HCT116 (cell line): ENCODE measurements around the gene MYO7A. TPM values are rescaled to one million over a fixed set of nuclear protein-coding genes. Genes with fewer than 3 reads are reported as not detected.

Experiments used
- ATAC-seq: fragments of 200-7000 bp; cut with Tn5 transposase; 2 replicates; pipeline ENCODE4 v1.9.1; 2020; ENCODE audit warnings: mild to moderate bottlenecking, moderate library complexity
- BruUV-seq: library from RNA; stranded (reverse); fragments of 400-500 nt; replicated peaks from 2 replicates; lab custom pipeline; 2021; lab: Mats Ljungman, UMichigan
- CTCF ChIA-PET: fragments of 300-600 bp; sonication (Branson Sonifier 250); formaldehyde crosslinking; loops from one replicate; lab custom pipeline; 2021; ENCODE audit warnings: antibody characterized with exemption; lab: Charles Lee
- POLR2A ChIA-PET: fragments of 300-600, 350-600 bp; sonication (Branson Sonifier 250); formaldehyde crosslinking; loops from one replicate; lab custom pipeline; 2021; ENCODE audit warnings: antibody characterized with exemption; lab: Charles Lee
- RAD21 ChIA-PET, 2 experiments: fragments of 300-600 bp; sonication (Branson Sonifier 250); formaldehyde crosslinking; loops; one replicate each; lab custom pipeline; 2023; ENCODE audit warnings: low total read pairs in 2 of 2; ENCODE audit not compliant: uncharacterized antibody in 2 of 2, unreplicated experiment in 2 of 2, low non-redundant PET in 1 of 2; lab: Charles Lee
- DNase-seq: peaks from one replicate; pipeline ENCODE4 v3.0.0-alpha.2; 2010; ENCODE audit warnings: low read depth, low spot score
- H2AFZ ChIP-seq: fragments of 200-600 bp; shearing (Covaris generic), sonication (generic); 2 replicates; pipeline ENCODE4 v1.6.1; 2017; ENCODE audit warnings: low read depth, mixed run types, mixed read lengths, antibody characterized with exemption, low read length; ENCODE audit not compliant: poor library complexity, severe bottlenecking
- H3K27ac ChIP-seq: 2 replicates; pipeline ENCODE4 v1.5.1; 2012; ENCODE audit warnings: low read depth, low read length
- H3K27me3 ChIP-seq: fragments of 200-600 bp; sonication (generic); 2 replicates; pipeline ENCODE4 v1.6.1; 2016; ENCODE audit warnings: mixed run types, low read length, mixed read lengths; ENCODE audit not compliant: insufficient read depth
- H3K36me3 ChIP-seq, 2 experiments: fragments of 200-500 bp in 1 of 2; fragments of 200-600 bp in 1 of 2; sonication (Bioruptor generic) in 1 of 2; sonication (generic) in 1 of 2; 2 replicates each; pipeline versions ENCODE4 v1.5.1 to v1.6.1; 2014 to 2016; ENCODE audit warnings: low read length in 2 of 2, inconsistent platforms in 1 of 2, mixed read lengths in 1 of 2, mixed run types in 1 of 2; ENCODE audit not compliant: insufficient read depth in 2 of 2, control insufficient read depth in 1 of 2
- H3K4me1 ChIP-seq, 2 experiments: fragments of 200-600 bp in 1 of 2; sonication (generic) in 1 of 2; 2 replicates each; pipeline versions ENCODE4 v1.5.1 to v1.6.1; 2012 to 2017; ENCODE audit warnings: low read length in 2 of 2, inconsistent platforms in 1 of 2, mild to moderate bottlenecking in 1 of 2, mixed read lengths in 1 of 2, mixed run types in 1 of 2, moderate library complexity in 1 of 2; ENCODE audit not compliant: insufficient read depth in 2 of 2, control insufficient read depth in 1 of 2
- H3K4me2 ChIP-seq: fragments of 200-600 bp; sonication (generic); 2 replicates; pipeline ENCODE4 v1.6.1; 2017; ENCODE audit warnings: mixed run types, low read length, mixed read lengths
- H3K4me3 ChIP-seq, 2 experiments: fragments of 200-600 bp in 1 of 2; sonication (generic) in 1 of 2; replicated peaks in 1 of 2; 2 replicates each; pipeline ENCODE4 v1.5.1; 2011 to 2016; ENCODE audit warnings: low read length in 2 of 2, control low read depth in 1 of 2, low read depth in 1 of 2, mild to moderate bottlenecking in 1 of 2, mixed read lengths in 1 of 2, mixed run types in 1 of 2
- H3K79me2 ChIP-seq: fragments of 200-600 bp; sonication (generic); 2 replicates; pipeline ENCODE4 v1.6.1; 2017; ENCODE audit warnings: mild to moderate bottlenecking, mixed run types, low read length, moderate library complexity, mixed read lengths; ENCODE audit not compliant: insufficient read depth
- H3K9ac ChIP-seq: fragments of 200-600 bp; sonication (generic); 2 replicates; pipeline ENCODE4 v1.6.1; 2016; ENCODE audit warnings: low read length, mixed read lengths
- H3K9me2 ChIP-seq: fragments of 200-600 bp; sonication (generic), shearing (Covaris generic); 2 replicates; pipeline ENCODE4 v1.6.1; 2017; ENCODE audit warnings: mixed run types, mild to moderate bottlenecking, moderate library complexity; ENCODE audit not compliant: insufficient read depth
- H3K9me3 ChIP-seq, 2 experiments: fragments of 200-500 bp in 1 of 2; fragments of 200-600 bp in 1 of 2; sonication (Bioruptor generic) in 1 of 2; sonication (generic) in 1 of 2; 2 replicates each; pipeline ENCODE4 v1.6.1; 2014 to 2017; ENCODE audit warnings: low read length in 2 of 2, mixed read lengths in 2 of 2, inconsistent platforms in 1 of 2, low read depth in 1 of 2, mild to moderate bottlenecking in 1 of 2, mixed run types in 1 of 2, moderate library complexity in 1 of 2; ENCODE audit not compliant: control insufficient read depth in 1 of 2, insufficient read depth in 1 of 2
- H4K20me1 ChIP-seq: fragments of 200-600 bp; sonication (generic), shearing (Covaris generic); 2 replicates; pipeline ENCODE4 v1.6.1; 2017; ENCODE audit warnings: mixed run types, mild to moderate bottlenecking, moderate library complexity; ENCODE audit not compliant: insufficient read depth
- CBX3 ChIP-seq: IDR thresholded peaks from 2 replicates; pipeline ENCODE4 v1.6.1; 2012; ENCODE audit warnings: low read depth
- CTCF ChIP-seq, 3 experiments: fragments of 200-600 bp in 1 of 3; sonication (generic) in 1 of 3; IDR thresholded peaks in 2 of 3; conservative IDR thresholded peaks in 1 of 3; 2 replicates each; pipeline ENCODE4 v1.5.1; 2012 to 2017; ENCODE audit warnings: low read depth in 2 of 3, low read length in 2 of 3, antibody characterized with exemption in 1 of 3, borderline replicate concordance in 1 of 3, control low read depth in 1 of 3, mild to moderate bottlenecking in 1 of 3, mixed read lengths in 1 of 3, mixed run types in 1 of 3, moderate library complexity in 1 of 3; ENCODE audit not compliant: insufficient read depth in 1 of 3
- EGR1 ChIP-seq: IDR thresholded peaks from 2 replicates; pipeline ENCODE4 v1.6.1; 2012; ENCODE audit warnings: low read depth
- ELF1 ChIP-seq: IDR thresholded peaks from 2 replicates; pipeline ENCODE4 v1.6.1; 2012; ENCODE audit warnings: low read depth, borderline replicate concordance
- EZH2 ChIP-seq: fragments of 200-600 bp; sonication (generic); IDR thresholded peaks from 2 replicates; pipeline ENCODE4 v1.6.1; 2017; ENCODE audit warnings: antibody characterized with exemption, mixed run types
- EZH2phosphoT487 ChIP-seq: fragments of 200-600 bp; IDR thresholded peaks from 2 replicates; pipeline ENCODE4 v1.6.1; 2018; ENCODE audit warnings: antibody characterized with exemption, borderline replicate concordance
- FOSL1 ChIP-seq: IDR thresholded peaks from 2 replicates; pipeline ENCODE4 v1.6.1; 2012; ENCODE audit warnings: low read depth
- JUND ChIP-seq: IDR thresholded peaks from 2 replicates; pipeline ENCODE4 v1.6.1; 2012
- POLR2A ChIP-seq: IDR thresholded peaks from 2 replicates; pipeline ENCODE4 v1.7.0; 2011; ENCODE audit warnings: borderline replicate concordance; ENCODE audit not compliant: insufficient read depth, insufficient read length; ENCODE audit errors: extremely low read depth
- POLR2AphosphoS5 ChIP-seq: IDR thresholded peaks from 2 replicates; pipeline ENCODE4 v1.6.1; 2011; ENCODE audit warnings: mild to moderate bottlenecking, low read depth, low read length, moderate library complexity
- SIN3A ChIP-seq: IDR thresholded peaks from 2 replicates; pipeline ENCODE4 v1.6.1; 2012; ENCODE audit warnings: low read depth
- SP1 ChIP-seq: IDR thresholded peaks from 2 replicates; pipeline ENCODE4 v1.6.1; 2012; ENCODE audit warnings: low read depth
- TCF7L2 ChIP-seq: IDR thresholded peaks from 2 replicates; pipeline ENCODE4 v1.7.0; 2011; ENCODE audit warnings: borderline replicate concordance, inconsistent platforms; ENCODE audit not compliant: insufficient read depth, insufficient read length; ENCODE audit errors: extremely low read depth
- YY1 ChIP-seq: IDR thresholded peaks from 2 replicates; pipeline ENCODE4 v1.6.1; 2011; ENCODE audit warnings: low read length, low read depth, moderate library complexity, mild to moderate bottlenecking; ENCODE audit not compliant: insufficient replicate concordance; ENCODE audit errors: extremely low read depth
- ZBTB33 ChIP-seq: IDR thresholded peaks from 2 replicates; pipeline ENCODE4 v1.6.1; 2011; ENCODE audit warnings: mild to moderate bottlenecking, low read length, moderate library complexity; ENCODE audit not compliant: insufficient replicate concordance; ENCODE audit errors: extremely low read depth
- ZFX ChIP-seq: fragments of 450-650 bp; IDR thresholded peaks from 2 replicates; pipeline ENCODE4 v1.6.1; 2017
- ZNF274 ChIP-seq: fragments of 200-500 bp; sonication (Bioruptor generic); IDR thresholded peaks from 2 replicates; pipeline ENCODE4 v1.6.1; 2014; ENCODE audit warnings: mild to moderate bottlenecking, low read depth, low read length, inconsistent platforms
- intact Hi-C: fragments of 100-400 bp; cut with micrococcal nuclease; formaldehyde crosslinking; loops from 2 replicates; pipeline ENCODE4 v1.10.0; 2022
- total RNA-seq: library from RNA; stranded (reverse); gene quantifications from one replicate; pipeline ENCODE4 v1.2.1, GENCODE V29; 2021; ENCODE audit not compliant: unreplicated experiment

The MYO7A gene
- total RNA-seq, 1 experiment from 2014 or later, result 1.8 TPM

GRCh38 chr11:77174559-77174958 lies 46.5 kb downstream of the MYO7A start:
- ChIA-PET RAD21 (no interaction called here), POLR2A (no interaction called here), CTCF (interaction anchor here (1.1 to 1.5 kb wide), 2 partner anchors 14 to 48 kb away, joined by 3 read pairs; no protein-coding TSS in a partner anchor)
- no peaks in the 10 kb centered on the region for H4K20me1 ChIP-seq
- no peak overlapping the region for H3K4me2 ChIP-seq
- intact Hi-C loops, result no loop called here
- H3K4me1 ChIP-seq, result no peaks in the 10 kb centered on the region
- H2AFZ ChIP-seq, result no peak overlapping the region
- DNase-seq (no peak), ATAC-seq (0 out of 2 replicates have a peak, but pooled peaks have one; percentile 18)
- H3K27me3 ChIP-seq, result no peaks in the 10 kb centered on the region
- no peak overlapping the region for H3K27ac ChIP-seq
- TF ChIP-seq EZH2phosphoT487 (no peak), JUND (no peak), YY1 (no peak), ELF1 (no peak), POLR2AphosphoS5 (no peak), EZH2 (no peak), SP1 (no peak), ZNF274 (no peak), EGR1 (no peak), POLR2A (no peak), SIN3A (no peak)
- H3K9me2 ChIP-seq, result no peaks in the 10 kb centered on the region
- no peak overlapping the region for H3K4me3 ChIP-seq
- H3K79me2 ChIP-seq, result no peaks in the 10 kb centered on the region
- H3K36me3 ChIP-seq, result no peaks in the 10 kb centered on the region
- no TSS peak for BruUV-seq
- H3K9ac ChIP-seq, result no peak overlapping the region
- no peaks in the 10 kb centered on the region for H3K9me3 ChIP-seq

GRCh38 chr11:77175021-77175842 lies 47.2 kb downstream of the MYO7A start:
- Histone ChIP-seq H3K4me1 (no peaks in the 10 kb centered on the region), H4K20me1 (no peaks in the 10 kb centered on the region), H3K79me2 (no peaks in the 10 kb centered on the region), H3K9me3 (no peaks in the 10 kb centered on the region), H3K4me2 (no peak overlapping the region), H3K27ac (no peak overlapping the region), H3K36me3 (no peaks in the 10 kb centered on the region), H3K9me2 (no peaks in the 10 kb centered on the region), H3K9ac (no peak overlapping the region), H3K27me3 (no peaks in the 10 kb centered on the region), H3K4me3 (no peak overlapping the region), H2AFZ (no peak overlapping the region)
- no TSS peak for BruUV-seq
- ChIA-PET CTCF (interaction anchor here (1.5 kb wide), 1 partner anchor 14 kb away, joined by 3 read pairs; no protein-coding TSS in a partner anchor), POLR2A (no interaction called here), RAD21 (no interaction called here)
- DNase-seq (no peak), ATAC-seq (no peak)
- TF ChIP-seq SIN3A (no peak), FOSL1 (no peak), CTCF (IDR thresholded peaks at IDR 0.05 in 2 of 3, conservative IDR thresholded peaks at IDR 0.05 in 1 of 3; ENCODE audit: borderline replicate concordance in 1 of 3, insufficient read depth in 1 of 3, low read depth in 2 of 3, low read length in 2 of 3) (no peak), POLR2AphosphoS5 (no peak), YY1 (no peak), EGR1 (no peak), TCF7L2 (no peak), ZBTB33 (no peak), ZFX (no peak), CBX3 (no peak), ZNF274 (no peak)
- intact Hi-C loops, result no loop called here
